Ishikawa (cell line): ENCODE results near the gene ZBTB38.

Experiments
- CEBPB ChIP-seq: IDR thresholded peaks from 2 replicates; pipeline ENCODE4 v1.6.1; 2012
- CREB1 ChIP-seq: IDR thresholded peaks from 2 replicates; pipeline ENCODE4 v1.6.1; 2012; ENCODE audit warnings: low read depth
- EGR1 ChIP-seq: IDR thresholded peaks from 2 replicates; pipeline ENCODE4 v1.6.1; 2012
- EP300 ChIP-seq: IDR thresholded peaks from 2 replicates; pipeline ENCODE4 v1.6.1; 2012; ENCODE audit warnings: borderline replicate concordance
- FOXM1 ChIP-seq: IDR thresholded peaks from 2 replicates; pipeline ENCODE4 v1.6.1; 2012; ENCODE audit warnings: low read depth, borderline replicate concordance
- NFIC ChIP-seq: IDR thresholded peaks from 2 replicates; pipeline ENCODE4 v1.6.1; 2012
- RAD21 ChIP-seq: IDR thresholded peaks from 2 replicates; pipeline ENCODE4 v1.6.1; 2012; ENCODE audit warnings: low read depth
- TAF1 ChIP-seq: IDR thresholded peaks from 2 replicates; pipeline ENCODE4 v1.6.1; 2012; ENCODE audit warnings: low read depth, mild to moderate bottlenecking
- TCF12 ChIP-seq: IDR thresholded peaks from 2 replicates; pipeline ENCODE4 v1.6.1; 2012; ENCODE audit warnings: low read depth
- TEAD4 ChIP-seq: IDR thresholded peaks from 2 replicates; pipeline ENCODE4 v1.6.1; 2012
- YY1 ChIP-seq: IDR thresholded peaks from 2 replicates; pipeline ENCODE4 v1.6.1; 2012; ENCODE audit warnings: low read depth
- ZBTB7A ChIP-seq: IDR thresholded peaks from 2 replicates; pipeline ENCODE4 v1.6.1; 2012; ENCODE audit warnings: low read depth
- TF ChIP-seq, protein P1 (sequence below): IDR thresholded peaks from 2 replicates; pipeline ENCODE4 v1.6.1; 2012
- TF ChIP-seq, protein P2 (sequence below): IDR thresholded peaks from 2 replicates; pipeline ENCODE4 v1.6.1; 2012
- TF ChIP-seq, protein P3 (sequence below): IDR thresholded peaks from 2 replicates; pipeline ENCODE4 v1.6.1; 2012; ENCODE audit warnings: low read depth, mild to moderate bottlenecking

ZBTB38 gene

GRCh38 chr3:141400073-141400971 lies 32.0 kb downstream of the ZBTB38 start:
- TF ChIP-seq CREB1, result no peak
- no peak for TF ChIP-seq TAF1
- no peak for TF ChIP-seq EGR1
- no peak for TF ChIP-seq TEAD4
- TF ChIP-seq, protein P1, sequence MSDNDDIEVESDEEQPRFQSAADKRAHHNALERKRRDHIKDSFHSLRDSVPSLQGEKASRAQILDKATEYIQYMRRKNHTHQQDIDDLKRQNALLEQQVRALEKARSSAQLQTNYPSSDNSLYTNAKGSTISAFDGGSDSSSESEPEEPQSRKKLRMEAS, result no peak
- TF ChIP-seq, protein P2, sequence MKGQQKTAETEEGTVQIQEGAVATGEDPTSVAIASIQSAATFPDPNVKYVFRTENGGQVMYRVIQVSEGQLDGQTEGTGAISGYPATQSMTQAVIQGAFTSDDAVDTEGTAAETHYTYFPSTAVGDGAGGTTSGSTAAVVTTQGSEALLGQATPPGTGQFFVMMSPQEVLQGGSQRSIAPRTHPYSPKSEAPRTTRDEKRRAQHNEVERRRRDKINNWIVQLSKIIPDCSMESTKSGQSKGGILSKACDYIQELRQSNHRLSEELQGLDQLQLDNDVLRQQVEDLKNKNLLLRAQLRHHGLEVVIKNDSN, result no peak
- TF ChIP-seq, protein P3, sequence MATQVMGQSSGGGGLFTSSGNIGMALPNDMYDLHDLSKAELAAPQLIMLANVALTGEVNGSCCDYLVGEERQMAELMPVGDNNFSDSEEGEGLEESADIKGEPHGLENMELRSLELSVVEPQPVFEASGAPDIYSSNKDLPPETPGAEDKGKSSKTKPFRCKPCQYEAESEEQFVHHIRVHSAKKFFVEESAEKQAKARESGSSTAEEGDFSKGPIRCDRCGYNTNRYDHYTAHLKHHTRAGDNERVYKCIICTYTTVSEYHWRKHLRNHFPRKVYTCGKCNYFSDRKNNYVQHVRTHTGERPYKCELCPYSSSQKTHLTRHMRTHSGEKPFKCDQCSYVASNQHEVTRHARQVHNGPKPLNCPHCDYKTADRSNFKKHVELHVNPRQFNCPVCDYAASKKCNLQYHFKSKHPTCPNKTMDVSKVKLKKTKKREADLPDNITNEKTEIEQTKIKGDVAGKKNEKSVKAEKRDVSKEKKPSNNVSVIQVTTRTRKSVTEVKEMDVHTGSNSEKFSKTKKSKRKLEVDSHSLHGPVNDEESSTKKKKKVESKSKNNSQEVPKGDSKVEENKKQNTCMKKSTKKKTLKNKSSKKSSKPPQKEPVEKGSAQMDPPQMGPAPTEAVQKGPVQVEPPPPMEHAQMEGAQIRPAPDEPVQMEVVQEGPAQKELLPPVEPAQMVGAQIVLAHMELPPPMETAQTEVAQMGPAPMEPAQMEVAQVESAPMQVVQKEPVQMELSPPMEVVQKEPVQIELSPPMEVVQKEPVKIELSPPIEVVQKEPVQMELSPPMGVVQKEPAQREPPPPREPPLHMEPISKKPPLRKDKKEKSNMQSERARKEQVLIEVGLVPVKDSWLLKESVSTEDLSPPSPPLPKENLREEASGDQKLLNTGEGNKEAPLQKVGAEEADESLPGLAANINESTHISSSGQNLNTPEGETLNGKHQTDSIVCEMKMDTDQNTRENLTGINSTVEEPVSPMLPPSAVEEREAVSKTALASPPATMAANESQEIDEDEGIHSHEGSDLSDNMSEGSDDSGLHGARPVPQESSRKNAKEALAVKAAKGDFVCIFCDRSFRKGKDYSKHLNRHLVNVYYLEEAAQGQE, result no peak

GRCh38 chr3:141401095-141401494 lies 32.8 kb downstream of the ZBTB38 start:
- TF ChIP-seq, protein P1, result no peak
- TF ChIP-seq FOXM1, result no peak
- no peak for TF ChIP-seq EP300
- no peak for TF ChIP-seq CEBPB
- TF ChIP-seq RAD21, result no peak
- TF ChIP-seq ZBTB7A, result no peak
- TF ChIP-seq TEAD4, result no peak
- TF ChIP-seq YY1, result no peak
- TF ChIP-seq CREB1, result no peak
- TF ChIP-seq, protein P3, result no peak
- TF ChIP-seq NFIC, result no peak
- no peak for TF ChIP-seq EGR1
- no peak for TF ChIP-seq TAF1
- no peak for TF ChIP-seq TCF12
- TF ChIP-seq, protein P2, result no peak

DNA sequence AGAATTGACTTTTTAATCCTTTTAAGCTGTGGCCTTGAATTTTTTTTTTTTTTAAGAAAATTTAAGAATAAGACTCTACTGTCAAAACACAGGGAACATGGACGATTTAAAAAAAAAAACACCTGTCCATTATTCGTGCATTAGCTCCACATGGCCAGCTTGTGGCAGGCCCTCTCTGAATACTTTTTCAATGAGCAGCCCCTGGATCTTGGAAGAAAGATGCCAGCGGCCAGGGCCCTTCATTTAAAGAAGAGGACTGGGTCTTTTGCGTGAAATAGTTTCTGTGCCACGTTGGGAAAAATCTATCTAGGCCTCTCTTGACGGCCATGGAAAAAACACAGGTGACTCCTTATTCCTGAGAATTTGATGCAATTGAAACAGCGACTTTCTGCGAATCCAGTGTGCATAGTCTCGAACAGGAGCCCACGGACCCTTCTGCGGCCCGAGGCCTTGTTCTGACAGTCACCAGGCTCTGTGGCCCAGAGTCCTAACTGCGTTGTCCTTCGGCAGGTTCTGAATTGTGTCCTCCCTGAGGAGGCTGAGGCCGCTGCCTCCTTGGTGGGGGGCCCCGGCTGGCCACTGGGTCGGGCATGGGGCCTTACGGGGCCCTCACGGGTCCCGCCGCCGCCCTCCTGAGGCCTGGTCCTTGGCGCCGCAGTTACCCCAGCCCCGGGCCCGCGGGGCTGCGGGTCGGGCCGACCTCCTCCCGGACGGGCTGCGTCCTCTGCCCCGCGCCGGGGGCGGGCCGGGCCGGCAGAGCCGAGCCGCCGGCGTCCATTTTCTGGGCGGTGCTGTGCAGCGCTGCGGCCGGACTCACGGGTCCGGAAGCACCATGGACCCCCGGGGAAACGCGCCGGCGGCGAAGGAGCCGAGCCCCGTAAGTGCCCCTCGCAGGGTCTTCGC lies 33.5 kb downstream of the ZBTB38 start:
- no peak for TF ChIP-seq EGR1
- TF ChIP-seq YY1, result peak; percentile 86

DNA sequence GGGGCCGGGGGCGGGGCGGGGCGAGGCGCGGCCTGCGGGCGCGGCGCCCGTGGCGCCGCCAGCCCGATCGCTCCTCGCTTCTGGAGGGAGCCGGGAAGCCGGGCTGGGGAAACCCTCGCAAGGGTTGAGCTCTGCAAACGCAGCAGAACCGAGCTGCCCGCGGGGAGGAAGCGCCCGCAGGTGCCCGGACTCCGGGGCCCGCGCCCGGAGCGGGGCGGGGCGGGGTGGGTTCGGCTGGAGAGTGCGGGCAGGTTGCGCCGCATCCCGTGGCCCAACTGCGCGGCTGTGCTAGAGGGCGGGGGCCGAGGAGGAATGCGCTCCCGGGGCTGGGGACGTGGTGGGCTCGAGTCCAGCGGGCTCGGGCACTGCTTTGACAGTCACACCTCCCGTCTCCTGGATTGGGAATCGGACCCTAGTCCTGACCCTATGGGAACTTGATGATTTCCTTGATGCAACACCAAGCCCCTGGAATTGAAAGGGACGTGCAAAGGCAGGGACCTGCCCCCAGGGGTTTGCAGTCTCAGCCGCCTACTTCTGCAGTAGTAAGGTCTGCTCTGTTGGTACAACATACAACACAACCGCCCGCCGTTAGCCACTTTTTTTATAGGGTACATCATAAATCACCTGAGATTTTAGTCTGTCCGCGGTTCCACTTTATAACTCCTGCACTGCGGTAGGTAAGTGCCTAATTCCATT lies 34.3 kb downstream of the ZBTB38 start:
- TF ChIP-seq TEAD4, result peak; percentile 41; the same call in 1 of the 2 replicates
- TF ChIP-seq CEBPB, result no peak
- TF ChIP-seq, protein P1, result peak; percentile 9; the same call in 1 of the 2 replicates

DNA sequence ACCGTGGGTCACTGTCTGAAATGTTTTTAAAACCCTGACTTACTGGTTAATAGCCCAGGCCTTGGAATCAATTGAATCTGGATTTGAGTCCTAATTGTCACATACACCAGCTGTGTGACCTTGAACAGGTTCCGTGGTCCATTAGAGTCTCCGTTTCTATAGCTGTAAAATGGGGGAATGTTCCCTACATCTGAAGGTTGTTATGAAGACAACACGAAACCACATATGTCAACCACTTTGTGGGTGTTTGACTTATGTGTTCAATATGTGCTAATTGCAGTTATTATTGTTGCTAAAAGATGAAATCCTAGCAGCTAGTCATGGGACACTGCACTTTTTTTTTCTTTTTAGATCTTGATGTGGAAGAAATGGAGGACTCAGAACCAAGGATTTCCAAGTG lies 35.3 kb downstream of the ZBTB38 start:
- TF ChIP-seq TCF12 (no peak), EP300 (no peak), RAD21 (no peak), ZBTB7A (no peak), YY1 (no peak), TAF1 (no peak), FOXM1 (no peak), NFIC (no peak), EGR1 (no peak)
- TF ChIP-seq, protein P2, result no peak
